ENCODE results near the gene TGFBR3. TPM values are rescaled to one million over a fixed set of nuclear protein-coding genes. Genes with fewer than 3 reads are reported as not detected.

The TGFBR3 gene
- total RNA-seq, 2 experiments from 2014 or later, result 5.5 to 7.5 TPM

DNA sequence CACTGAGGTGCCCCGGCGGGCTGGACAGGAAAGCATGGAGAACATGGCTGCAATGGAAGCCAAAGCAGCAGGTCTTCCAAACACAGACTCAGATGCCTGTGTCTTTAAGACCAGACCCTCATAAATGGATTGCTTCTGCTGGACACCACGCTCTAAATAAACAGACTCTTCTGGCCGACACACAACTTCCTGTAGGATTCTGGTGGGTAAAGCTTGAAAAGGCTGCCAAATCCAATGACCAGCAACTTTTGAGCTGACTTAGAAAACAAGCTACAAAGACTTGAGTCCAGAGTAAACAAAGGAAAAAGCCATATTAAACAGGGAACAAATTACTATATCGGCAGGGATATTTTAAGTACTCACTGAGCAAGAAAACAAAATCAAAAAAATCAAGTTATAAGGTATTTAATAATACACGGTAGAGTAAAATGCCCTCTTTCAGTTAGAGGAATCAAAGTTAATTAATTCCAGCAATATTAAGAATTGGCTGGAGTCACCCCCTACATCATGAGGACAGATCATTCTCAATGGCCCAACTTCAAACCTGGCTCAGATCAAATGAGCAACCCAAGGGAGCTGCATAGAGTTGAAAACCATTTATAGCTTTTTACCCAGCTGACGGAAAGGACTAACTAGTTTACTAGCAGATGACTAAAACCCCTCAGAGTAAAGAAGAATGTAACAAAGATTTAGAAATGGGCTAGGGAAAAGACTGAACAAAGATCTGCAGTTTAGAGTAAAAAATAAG lies 102.4 kb downstream of the TGFBR3 start:
- POLR2A ChIA-PET, result no interaction called here
- intact Hi-C loops (cut with micrococcal nuclease), result no loop called here
- H3K9me3 Mint-ChIP-seq, result no peaks in the 10 kb centered on the region
- DNase-seq (no peak), ATAC-seq (no peak)
- H3K27ac Mint-ChIP-seq, result no peak overlapping the region
- peaks cover 4% of the 10 kb centered on the region for H3K36me3 Mint-ChIP-seq (ENCODE audit: low read depth)
- TF ChIP-seq, protein P1, sequence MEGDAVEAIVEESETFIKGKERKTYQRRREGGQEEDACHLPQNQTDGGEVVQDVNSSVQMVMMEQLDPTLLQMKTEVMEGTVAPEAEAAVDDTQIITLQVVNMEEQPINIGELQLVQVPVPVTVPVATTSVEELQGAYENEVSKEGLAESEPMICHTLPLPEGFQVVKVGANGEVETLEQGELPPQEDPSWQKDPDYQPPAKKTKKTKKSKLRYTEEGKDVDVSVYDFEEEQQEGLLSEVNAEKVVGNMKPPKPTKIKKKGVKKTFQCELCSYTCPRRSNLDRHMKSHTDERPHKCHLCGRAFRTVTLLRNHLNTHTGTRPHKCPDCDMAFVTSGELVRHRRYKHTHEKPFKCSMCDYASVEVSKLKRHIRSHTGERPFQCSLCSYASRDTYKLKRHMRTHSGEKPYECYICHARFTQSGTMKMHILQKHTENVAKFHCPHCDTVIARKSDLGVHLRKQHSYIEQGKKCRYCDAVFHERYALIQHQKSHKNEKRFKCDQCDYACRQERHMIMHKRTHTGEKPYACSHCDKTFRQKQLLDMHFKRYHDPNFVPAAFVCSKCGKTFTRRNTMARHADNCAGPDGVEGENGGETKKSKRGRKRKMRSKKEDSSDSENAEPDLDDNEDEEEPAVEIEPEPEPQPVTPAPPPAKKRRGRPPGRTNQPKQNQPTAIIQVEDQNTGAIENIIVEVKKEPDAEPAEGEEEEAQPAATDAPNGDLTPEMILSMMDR (IDR thresholded peaks at IDR 0.05), result no peak
- CTCF ChIA-PET, result interaction anchor here (1.2 to 1.4 kb wide), 2 partner anchors 9 to 271 kb away, joined by 3 read pairs; no protein-coding TSS in a partner anchor
- no peaks in the 10 kb centered on the region for H3K27me3 Mint-ChIP-seq
- H3K4me1 Mint-ChIP-seq (ENCODE audit: low read depth), result peaks cover 10% of the 10 kb centered on the region
- no peak overlapping the region for H3K4me3 Mint-ChIP-seq

GRCh38 chr1:91781901-91782622 lies 103.9 kb downstream of the TGFBR3 start:
- TF ChIP-seq, protein P1 (IDR thresholded peaks at IDR 0.05), result no peak
- POLR2A ChIA-PET, result interaction anchor here (0.6 to 1.0 kb wide), 2 partner anchors 11 to 68 kb away, joined by 3 to 5 read pairs; no protein-coding TSS in a partner anchor
- peaks cover 10% of the 10 kb centered on the region for H3K4me1 Mint-ChIP-seq (ENCODE audit: low read depth)
- H3K27ac Mint-ChIP-seq, result no peak overlapping the region
- no peak overlapping the region for H3K4me3 Mint-ChIP-seq
- DNase-seq (no peak), ATAC-seq (no peak)
- intact Hi-C loops (cut with micrococcal nuclease), result no loop called here
- peaks cover 4% of the 10 kb centered on the region for H3K36me3 Mint-ChIP-seq (ENCODE audit: low read depth)
- CTCF ChIA-PET, result interaction anchor here (0.6 to 2.0 kb wide), 4 partner anchors 9 to 368 kb away, joined by 3 to 5 read pairs (median 3); no protein-coding TSS in a partner anchor
- H3K27me3 Mint-ChIP-seq, result no peaks in the 10 kb centered on the region
- H3K9me3 Mint-ChIP-seq, result no peaks in the 10 kb centered on the region

GRCh38 chr1:91781371-91781825 lies 104.6 kb downstream of the TGFBR3 start:
- Mint-ChIP-seq H3K36me3 (ENCODE audit: low read depth) (peaks cover 4% of the 10 kb centered on the region), H3K27ac (no peak overlapping the region), H3K27me3 (no peaks in the 10 kb centered on the region), H3K4me3 (no peak overlapping the region), H3K9me3 (no peaks in the 10 kb centered on the region), H3K4me1 (ENCODE audit: low read depth) (peaks cover 10% of the 10 kb centered on the region)
- DNase-seq (no peak), ATAC-seq (no peak)
- ChIA-PET CTCF (interaction anchor here (0.6 to 2.0 kb wide), 2 partner anchors 14 to 367 kb away, joined by 3 to 5 read pairs; no protein-coding TSS in a partner anchor), POLR2A (interaction anchor here (1.3 kb wide), 1 partner anchor 29 kb away, joined by 4 read pairs; no protein-coding TSS in a partner anchor)
- intact Hi-C loops (cut with micrococcal nuclease), result no loop called here
- TF ChIP-seq, protein P1 (IDR thresholded peaks at IDR 0.05), result no peak

GRCh38 chr1:91779548-91780021 lies 106.4 kb downstream of the TGFBR3 start:
- no peak for DNase-seq
- TF ChIP-seq, protein P1 (IDR thresholded peaks at IDR 0.05), result no peak
- no peak for ATAC-seq
- Mint-ChIP-seq H3K27ac (no peak overlapping the region), H3K36me3 (ENCODE audit: low read depth) (peaks cover 2% of the 10 kb centered on the region), H3K27me3 (no peaks in the 10 kb centered on the region), H3K9me3 (no peaks in the 10 kb centered on the region), H3K4me1 (ENCODE audit: low read depth) (peaks cover 10% of the 10 kb centered on the region), H3K4me3 (no peak overlapping the region)
- CTCF ChIA-PET, result interaction anchor here (1.1 kb wide), 1 partner anchor 266 kb away, joined by 3 read pairs; no protein-coding TSS in a partner anchor
- POLR2A ChIA-PET, result no interaction called here
- intact Hi-C loops (cut with micrococcal nuclease), result no loop called here

Data from activated CD8-positive, alpha-beta T cell treated with anti-CD3 and anti-CD28 coated beads for 36 hours (primary cell).